Jurkat, Clone E6-1 (cell line): ENCODE measurements around the gene RPL15.
A peak's percentile ranks its signal among the peaks of the same experiment; 100 is the strongest.

Experiments used
- DNase-seq: peaks from one replicate; pipeline ENCODE4 v3.0.0-alpha.2; 2011; ENCODE audit warnings: low read depth, low spot score
- H3K4me3 ChIP-seq: 2 replicates; pipeline ENCODE4 v1.5.1; 2011; ENCODE audit warnings: mild to moderate bottlenecking, low read length, control low read depth, moderate library complexity

RPL15 gene

GRCh38 chr3:23920151-23920655, 3.3 kb downstream of the RPL15 start:
- no peak overlapping the region for H3K4me3 ChIP-seq
- no peak for DNase-seq

GRCh38 chr3:23921052-23921511, 4.2 kb downstream of the RPL15 start:
- H3K4me3 ChIP-seq, result no peak overlapping the region
- DNase-seq, result no peak

- DNase-seq, result no peak
- H3K4me3 ChIP-seq, result no peak overlapping the region
These were observed 6.9 kb downstream of the RPL15 start for GRCh38 chr3:23923786-23924185.

DNA sequence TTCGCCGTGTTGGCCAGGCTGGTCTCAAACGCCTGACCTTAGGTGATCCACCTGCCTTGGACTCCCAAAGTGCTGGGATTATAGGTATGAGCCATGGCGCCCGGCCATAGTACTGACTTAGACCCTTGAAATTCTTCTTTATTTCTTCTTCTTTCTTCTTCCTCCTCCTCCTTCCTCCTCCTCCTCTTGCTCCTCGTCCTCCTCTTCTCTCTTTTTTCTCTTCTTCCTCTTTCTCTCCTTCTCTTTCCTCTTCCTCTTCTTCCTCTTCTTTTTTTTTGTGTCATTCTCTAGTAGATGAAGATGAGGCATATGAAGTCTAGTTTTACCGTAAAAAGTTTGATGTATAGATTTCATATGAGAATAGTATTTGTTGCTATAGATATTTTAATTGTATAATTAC, 9.3 kb downstream of the RPL15 start:
- DNase-seq, result no peak
- H3K4me3 ChIP-seq, result no peak overlapping the region

DNA sequence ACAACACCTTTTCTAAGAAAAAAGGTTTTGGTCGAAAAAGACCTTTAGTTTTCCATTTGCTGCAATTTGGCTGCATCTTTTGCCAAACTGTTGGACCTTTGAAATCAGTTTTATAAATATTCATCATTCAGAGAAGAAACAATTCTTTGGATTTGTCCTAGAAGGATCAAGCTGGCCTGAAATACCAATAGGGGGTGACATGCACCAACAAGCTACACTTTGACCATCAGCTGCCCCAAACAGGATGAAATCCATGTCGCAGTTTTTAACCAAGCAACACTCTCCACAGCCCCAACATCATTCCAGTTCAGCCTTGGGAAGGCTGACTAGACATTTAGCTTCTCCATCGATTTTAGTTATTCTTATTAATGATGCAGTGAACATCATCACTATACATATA, 9.8 kb downstream of the RPL15 start:
- DNase-seq, result no peak
- H3K4me3 ChIP-seq, result no peak overlapping the region

GRCh38 chr3:23928524-23928923, 11.6 kb downstream of the RPL15 start:
- no peak for DNase-seq
- H3K4me3 ChIP-seq, result no peak overlapping the region

DNA sequence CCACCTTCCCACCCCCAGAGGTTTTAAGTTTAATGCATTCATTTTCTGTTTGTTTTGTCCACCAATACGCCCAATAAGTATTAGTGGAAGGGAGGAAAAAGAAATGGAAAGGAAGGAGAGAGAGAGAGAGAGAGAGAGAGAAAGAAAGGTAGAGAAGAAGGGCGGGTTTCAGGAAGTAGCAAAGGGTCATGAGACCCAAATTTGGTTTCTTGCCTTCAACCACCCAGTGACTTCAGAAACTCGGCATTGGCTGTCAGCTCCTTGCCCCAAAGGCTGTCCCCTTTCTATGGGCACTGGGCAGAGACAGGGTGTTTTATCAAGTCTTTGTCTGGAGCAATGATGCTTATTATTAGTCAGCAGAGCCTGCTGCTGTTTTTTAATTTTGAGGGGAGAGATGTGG, 14.7 kb downstream of the RPL15 start:
- DNase-seq, result no peak
- no peak overlapping the region for H3K4me3 ChIP-seq

GRCh38 chr3:23932571-23932970, 15.6 kb downstream of the RPL15 start:
- H3K4me3 ChIP-seq, result no peak overlapping the region
- no peak for DNase-seq

DNA sequence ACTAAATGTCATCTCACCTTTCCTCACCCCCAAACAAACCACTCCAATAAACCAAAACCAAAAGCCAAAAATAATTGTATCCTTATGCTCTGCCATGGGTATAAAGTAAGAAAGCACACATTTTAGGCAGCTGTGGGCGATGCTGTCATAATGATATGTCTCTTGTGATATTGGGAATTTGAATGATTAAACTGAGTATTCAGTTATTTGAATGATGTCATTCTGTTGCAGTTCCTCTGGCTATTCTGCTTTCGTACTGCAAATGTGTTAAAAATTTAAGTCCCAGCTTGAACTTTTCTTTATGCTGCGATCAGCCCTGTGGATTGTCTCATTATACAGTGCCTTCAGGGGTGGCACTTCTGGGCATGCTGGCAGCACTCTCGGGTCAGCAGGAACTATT, 17.3 kb downstream of the RPL15 start:
- no peak overlapping the region for H3K4me3 ChIP-seq
- DNase-seq, result no peak

DNA sequence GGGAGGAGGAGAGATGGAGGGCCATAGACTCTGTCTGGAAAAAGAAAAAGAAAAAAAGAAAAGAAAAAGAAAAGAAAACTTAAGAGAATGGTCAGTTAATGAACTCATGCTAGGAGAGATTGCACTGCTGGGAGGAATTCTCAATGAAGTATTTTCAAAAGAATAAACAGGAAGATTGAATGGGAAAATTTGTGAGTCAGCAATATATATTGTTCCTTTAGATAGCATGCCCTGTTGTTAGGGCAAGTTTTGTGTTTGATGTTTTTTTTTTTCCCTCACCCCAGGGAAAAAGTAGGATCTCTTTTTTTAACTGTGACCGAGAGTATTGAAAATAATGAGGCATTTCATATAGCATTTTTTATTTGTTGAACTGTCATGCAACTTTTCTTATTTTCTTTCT, 20.4 kb downstream of the RPL15 start:
- no peak for DNase-seq
- H3K4me3 ChIP-seq, result no peak overlapping the region

DNA sequence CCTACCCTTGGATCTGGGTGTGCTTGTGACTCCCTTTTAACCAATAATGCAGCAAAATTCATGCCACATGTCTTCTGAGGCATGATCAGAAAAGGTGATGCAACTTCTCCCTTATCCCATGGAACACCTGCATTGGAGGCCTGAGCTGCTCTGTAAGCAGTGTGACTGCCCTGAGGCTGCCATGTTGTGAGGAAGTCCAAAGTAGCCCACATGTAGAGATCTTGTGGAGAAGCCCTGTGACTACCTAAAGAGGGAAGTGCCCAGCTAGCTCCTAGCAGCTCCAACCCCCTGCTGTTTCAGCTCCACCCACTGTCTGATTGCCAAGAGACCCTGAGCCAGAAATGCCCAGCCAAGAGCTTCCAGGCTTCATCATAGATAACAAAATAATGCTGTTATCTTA, 21.8 kb downstream of the RPL15 start:
- DNase-seq, result no peak
- H3K4me3 ChIP-seq, result no peak overlapping the region

DNA sequence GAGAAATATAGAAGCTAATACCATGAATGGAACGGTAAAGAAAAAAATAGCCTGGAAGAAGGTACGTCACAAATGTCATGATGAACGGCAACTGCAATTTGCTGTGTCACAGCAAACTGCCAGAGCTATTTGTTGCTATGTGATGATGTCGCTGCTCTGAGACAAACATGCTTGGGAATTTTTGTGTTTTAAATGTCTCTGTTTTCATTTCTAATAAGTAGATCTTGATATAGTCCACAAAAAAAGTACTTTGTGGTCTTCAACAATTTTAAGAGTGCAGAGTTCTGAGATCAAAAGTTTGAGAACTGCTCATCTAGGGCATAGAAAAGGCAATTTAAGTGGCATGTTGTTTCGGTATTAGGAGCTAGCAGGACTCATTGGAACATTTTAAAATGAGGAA, 23.8 kb downstream of the RPL15 start:
- DNase-seq, result no peak
- no peak overlapping the region for H3K4me3 ChIP-seq

GRCh38 chr3:23941440-23941839, 24.5 kb downstream of the RPL15 start:
- H3K4me3 ChIP-seq, result no peak overlapping the region
- DNase-seq, result no peak

DNA sequence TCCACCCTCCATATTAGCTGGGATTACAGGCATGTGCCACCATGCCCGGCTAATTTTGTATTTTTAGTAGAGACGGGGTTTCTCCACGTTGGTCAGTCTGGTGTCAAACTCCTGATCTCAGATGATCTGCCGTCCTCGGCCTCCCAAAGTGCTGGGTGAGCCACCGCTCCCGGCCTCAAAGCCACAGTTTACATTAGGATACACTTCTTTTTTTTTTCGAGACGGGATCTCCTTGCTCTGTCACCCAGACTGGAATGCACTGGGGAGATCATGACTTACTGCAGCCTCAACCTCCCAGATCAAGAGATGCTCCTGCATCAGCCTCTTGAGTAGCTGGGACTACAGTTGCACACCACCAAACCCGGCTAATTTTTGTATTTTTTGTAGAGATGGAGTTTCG, 25.6 kb downstream of the RPL15 start:
- DNase-seq, result no peak
- H3K4me3 ChIP-seq, result no peak overlapping the region

DNA sequence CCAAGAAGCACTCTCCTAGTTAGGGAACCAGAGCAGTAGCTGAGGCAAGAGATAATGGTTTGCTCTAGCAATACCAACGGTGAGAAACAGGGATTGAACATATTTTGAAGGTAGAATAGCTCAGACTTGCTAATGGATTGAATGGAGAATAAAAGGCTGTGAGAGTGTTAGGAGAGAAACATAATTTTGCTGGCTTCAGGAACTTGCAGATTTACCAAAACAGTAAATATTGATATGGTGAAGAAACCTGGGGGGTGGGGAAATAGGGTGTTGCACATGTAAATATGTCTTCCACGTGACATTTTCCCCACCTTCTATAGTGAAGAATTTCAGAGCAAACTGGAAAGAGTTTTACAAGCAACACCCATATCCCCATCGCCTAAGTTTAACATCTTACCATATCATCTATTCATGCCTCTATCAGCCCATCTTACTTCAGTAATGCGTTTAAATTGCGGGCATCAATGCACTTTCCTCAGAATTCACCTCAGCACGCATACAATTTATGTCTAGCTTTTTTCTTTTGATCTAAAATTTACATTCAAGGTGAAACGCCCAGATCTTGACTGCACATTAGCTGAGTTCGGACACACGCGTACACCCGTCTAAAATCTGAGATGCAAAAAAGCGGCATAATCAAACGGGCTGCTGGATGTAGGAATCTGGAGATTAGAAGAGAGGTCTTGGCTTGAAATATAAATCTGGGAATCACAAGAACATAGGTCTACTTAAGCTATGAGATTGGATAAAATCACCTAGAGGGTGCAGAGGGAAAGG, 27.3 kb downstream of the RPL15 start:
- DNase-seq, result no peak
- H3K4me3 ChIP-seq, result peak overlapping the region; percentile 67

GRCh38 chr3:23944861-23945662, 28.1 kb downstream of the RPL15 start, which contains the start of gene NR1D2:
Gene NR1D2, plus strand, starts transcription at chr3:23945286. Its CDS starts 293 bp downstream, at chr3:23945579.
- DNase-seq, result peak; percentile 55
- H3K4me3 ChIP-seq, result peak within 1 kb of the TSS; percentile 82

GRCh38 chr3:23945663-23945912, 28.7 kb downstream of the RPL15 start:
- DNase-seq, result no peak
- H3K4me3 ChIP-seq, result peak overlapping the region; percentile 67

- peak overlapping the region; percentile 82 for H3K4me3 ChIP-seq
- peak; percentile 87 for DNase-seq
These were observed 29.2 kb downstream of the RPL15 start for GRCh38 chr3:23945913-23946687.

GRCh38 chr3:23948761-23949160, 31.8 kb downstream of the RPL15 start:
- no peak for DNase-seq

DNA sequence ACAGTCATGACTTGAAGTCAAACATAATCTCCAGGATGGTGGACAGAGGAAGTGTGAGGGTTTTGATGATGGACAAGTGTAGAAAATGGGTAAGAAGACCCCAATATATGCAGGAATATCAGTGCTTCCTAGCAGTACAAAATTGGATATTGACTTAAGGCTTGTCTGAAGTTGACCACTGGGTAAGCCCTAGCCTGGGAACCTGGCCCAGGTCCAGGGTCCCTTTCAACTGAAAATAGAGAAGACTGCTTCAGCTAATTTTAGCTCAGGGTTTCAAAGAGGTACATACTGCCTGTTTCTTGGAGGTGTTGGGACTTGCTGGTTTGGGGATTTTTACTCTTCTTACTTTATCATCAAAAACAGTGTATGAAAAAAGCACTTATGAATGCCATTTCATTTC, 32.9 kb downstream of the RPL15 start:
- DNase-seq, result no peak
- no peak overlapping the region for H3K4me3 ChIP-seq

More at GRCh38 chr3:23948761-23949160, 31.8 kb downstream of the RPL15 start:
- H3K4me3 ChIP-seq, result no peak overlapping the region
